MCF 10A (cell line): ENCODE data around the gene FBXW11. TPM values are rescaled to one million over a fixed set of nuclear protein-coding genes. Genes with fewer than 3 reads are reported as not detected.
A peak's percentile ranks its signal among the peaks of the same experiment; 100 is the strongest.

ENCODE experiments used
- BruUV-seq: library from RNA; stranded (reverse); fragments of 400-500 nt; replicated peaks from 2 replicates; lab custom pipeline; 2021; lab: Mats Ljungman, UMichigan
- CTCF ChIA-PET: fragments of 300-600 bp; sonication (Branson Sonifier 250); formaldehyde crosslinking; extraction: SDS; loops from one replicate; lab custom pipeline; 2021; ENCODE audit warnings: antibody characterized with exemption, inconsistent platforms; lab: Yijun Ruan, JAX
- POLR2A ChIA-PET: fragments of 300-600, 350-650 bp; sonication (Branson Sonifier 250); formaldehyde crosslinking; extraction: SDS; loops from one replicate; lab custom pipeline; 2020; ENCODE audit warnings: antibody characterized with exemption, inconsistent platforms; lab: Yijun Ruan, JAX
- DNase-seq: peaks from one replicate; pipeline ENCODE4 v3.0.0-alpha.2; 2018; ENCODE audit not compliant: unreplicated experiment
- H3K27ac Mint-ChIP-seq: one replicate; pipeline ENCODE4 v1.8.0; 2022; ENCODE audit warnings: mild to moderate bottlenecking, low read depth, mixed read lengths; ENCODE audit not compliant: unreplicated experiment
- H3K27me3 Mint-ChIP-seq: one replicate; pipeline ENCODE4 v1.8.0; 2022; ENCODE audit warnings: mixed read lengths; ENCODE audit not compliant: insufficient read depth, unreplicated experiment
- H3K36me3 Mint-ChIP-seq: one replicate; pipeline ENCODE4 v1.8.0; 2022; ENCODE audit warnings: mild to moderate bottlenecking, moderate library complexity, mixed read lengths; ENCODE audit not compliant: insufficient read depth, unreplicated experiment
- H3K4me1 Mint-ChIP-seq: one replicate; pipeline ENCODE4 v1.8.0; 2022; ENCODE audit warnings: mixed read lengths; ENCODE audit not compliant: insufficient read depth, unreplicated experiment
- H3K4me3 Mint-ChIP-seq: one replicate; pipeline ENCODE4 v1.8.0; 2022; ENCODE audit warnings: mild to moderate bottlenecking, moderate library complexity, mixed read lengths; ENCODE audit not compliant: unreplicated experiment
- H3K9me3 Mint-ChIP-seq: one replicate; pipeline ENCODE4 v1.8.0; 2022; ENCODE audit warnings: mixed read lengths; ENCODE audit not compliant: unreplicated experiment
- intact Hi-C: fragments of 100-400 bp; cut with micrococcal nuclease; formaldehyde crosslinking; loops from 2 replicates; pipeline ENCODE4 v1.14.1; 2022
- total RNA-seq: library from RNA; stranded (reverse); gene quantifications from 2 replicates; pipeline ENCODE4 v1.2.3, GENCODE V29; 2022
- TF ChIP-seq, protein P1 (sequence below): fragments of 200-600 bp; IDR thresholded peaks from one replicate; pipeline ENCODE4 v1.8.0; 2022; ENCODE audit warnings: antibody characterized with exemption, mild to moderate bottlenecking; ENCODE audit not compliant: unreplicated experiment

The FBXW11 gene
- total RNA-seq, 1 experiment from 2014 or later: 64.7 TPM

DNA sequence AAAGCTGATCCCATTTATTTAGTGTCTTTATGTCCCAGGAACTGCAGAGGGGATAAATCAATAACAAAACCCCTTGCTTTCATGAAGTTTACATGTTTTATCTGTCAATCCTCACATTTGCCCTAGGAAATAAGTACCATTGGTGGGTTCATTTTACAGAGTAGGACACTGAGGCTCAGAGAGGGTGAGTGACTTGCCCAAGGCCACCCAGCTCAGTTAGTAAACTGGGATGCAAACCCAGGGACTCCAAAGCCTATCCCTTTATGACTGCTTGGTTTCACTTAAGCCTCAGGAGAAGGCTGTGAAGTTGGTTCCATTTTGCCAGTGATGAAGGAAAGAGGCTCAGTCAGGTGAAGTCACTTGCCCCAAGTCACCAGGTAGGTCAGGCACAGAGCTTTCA is 168.9 kb downstream of the FBXW11 start:
- intact Hi-C loops: no loop called here
- Mint-ChIP-seq H3K4me3 (no peak overlapping the region), H3K4me1 (no peaks in the 10 kb centered on the region), H3K9me3 (no peaks in the 10 kb centered on the region), H3K27ac (no peak overlapping the region), H3K36me3 (peaks cover 7% of the 10 kb centered on the region), H3K27me3 (no peaks in the 10 kb centered on the region)
- POLR2A ChIA-PET: interaction anchor here (0.6 to 1.2 kb wide), 2 partner anchors 292 to 362 kb away, joined by 3 to 6 read pairs; no protein-coding TSS in a partner anchor
- BruUV-seq: no TSS peak
- TF ChIP-seq, protein P1, sequence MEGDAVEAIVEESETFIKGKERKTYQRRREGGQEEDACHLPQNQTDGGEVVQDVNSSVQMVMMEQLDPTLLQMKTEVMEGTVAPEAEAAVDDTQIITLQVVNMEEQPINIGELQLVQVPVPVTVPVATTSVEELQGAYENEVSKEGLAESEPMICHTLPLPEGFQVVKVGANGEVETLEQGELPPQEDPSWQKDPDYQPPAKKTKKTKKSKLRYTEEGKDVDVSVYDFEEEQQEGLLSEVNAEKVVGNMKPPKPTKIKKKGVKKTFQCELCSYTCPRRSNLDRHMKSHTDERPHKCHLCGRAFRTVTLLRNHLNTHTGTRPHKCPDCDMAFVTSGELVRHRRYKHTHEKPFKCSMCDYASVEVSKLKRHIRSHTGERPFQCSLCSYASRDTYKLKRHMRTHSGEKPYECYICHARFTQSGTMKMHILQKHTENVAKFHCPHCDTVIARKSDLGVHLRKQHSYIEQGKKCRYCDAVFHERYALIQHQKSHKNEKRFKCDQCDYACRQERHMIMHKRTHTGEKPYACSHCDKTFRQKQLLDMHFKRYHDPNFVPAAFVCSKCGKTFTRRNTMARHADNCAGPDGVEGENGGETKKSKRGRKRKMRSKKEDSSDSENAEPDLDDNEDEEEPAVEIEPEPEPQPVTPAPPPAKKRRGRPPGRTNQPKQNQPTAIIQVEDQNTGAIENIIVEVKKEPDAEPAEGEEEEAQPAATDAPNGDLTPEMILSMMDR: no peak
- DNase-seq: no peak
- CTCF ChIA-PET: interaction anchor here (0.9 to 2.3 kb wide), 3 partner anchors 231 to 419 kb away, joined by 3 to 13 read pairs (median 3); no protein-coding TSS in a partner anchor

DNA sequence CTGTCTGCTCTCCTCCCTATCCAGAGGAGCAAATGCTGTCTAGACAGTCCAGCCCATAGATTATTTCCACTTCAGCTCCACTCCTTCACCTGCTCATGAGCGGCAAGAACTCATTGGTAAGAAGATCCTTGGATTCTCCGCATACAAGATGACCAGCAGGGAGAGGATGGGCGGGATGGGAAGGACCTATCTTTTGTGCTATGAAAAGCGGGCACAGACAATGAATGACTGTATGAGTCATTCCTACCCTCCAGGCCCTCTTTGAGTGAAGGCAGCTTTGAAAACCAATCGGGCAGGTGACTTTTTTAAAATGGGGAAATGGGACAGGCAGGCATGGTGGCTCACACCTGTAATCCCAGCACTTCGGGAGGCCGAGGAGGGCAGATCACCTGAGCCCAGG is 171.4 kb downstream of the FBXW11 start:
- TF ChIP-seq, protein P1: no peak
- no TSS peak for BruUV-seq
- ChIA-PET CTCF (interaction anchor here (1.0 kb wide), 1 partner anchor 15 kb away, joined by 3 read pairs; no protein-coding TSS in a partner anchor), POLR2A (no interaction called here)
- H3K27ac Mint-ChIP-seq: no peak overlapping the region
- H3K4me3 Mint-ChIP-seq: no peak overlapping the region
- intact Hi-C loops: no loop called here
- DNase-seq: peak; percentile 50
- no peaks in the 10 kb centered on the region for H3K27me3 Mint-ChIP-seq
- H3K4me1 Mint-ChIP-seq: no peaks in the 10 kb centered on the region
- peaks cover 15% of the 10 kb centered on the region for H3K9me3 Mint-ChIP-seq
- H3K36me3 Mint-ChIP-seq: peaks cover 7% of the 10 kb centered on the region

DNA sequence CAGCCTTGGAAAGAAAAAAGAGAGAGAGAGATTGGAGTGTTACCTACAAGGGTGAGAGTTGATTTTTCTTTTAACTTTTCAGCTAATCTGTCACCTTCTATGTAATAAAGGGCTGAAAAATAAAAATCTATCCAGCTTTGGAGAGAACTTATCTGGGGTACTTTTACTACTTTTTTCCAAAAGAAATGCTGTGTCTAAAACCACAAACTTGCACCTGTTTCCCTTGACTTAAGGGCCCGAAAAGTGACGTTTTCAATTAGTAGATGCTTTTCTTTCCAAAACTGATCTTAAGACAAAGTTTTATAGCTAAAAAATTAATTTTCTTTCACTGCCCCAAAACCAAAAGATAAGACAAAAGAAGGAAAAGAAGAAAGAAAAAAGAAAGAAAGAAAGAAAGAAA is 172.0 kb downstream of the FBXW11 start:
- H3K4me1 Mint-ChIP-seq: no peaks in the 10 kb centered on the region
- no TSS peak for BruUV-seq
- ChIA-PET CTCF (interaction anchor here (0.7 to 1.4 kb wide), 4 partner anchors 15 to 492 kb away, joined by 3 to 6 read pairs (median 4); partner anchors contain the start of gene FGF18), POLR2A (no interaction called here)
- peaks cover 15% of the 10 kb centered on the region for H3K9me3 Mint-ChIP-seq
- H3K27me3 Mint-ChIP-seq: no peaks in the 10 kb centered on the region
- H3K27ac Mint-ChIP-seq: no peak overlapping the region
- peaks cover 7% of the 10 kb centered on the region for H3K36me3 Mint-ChIP-seq
- no peak overlapping the region for H3K4me3 Mint-ChIP-seq
- intact Hi-C loops: no loop called here
- TF ChIP-seq, protein P1: no peak
- DNase-seq: no peak

DNA sequence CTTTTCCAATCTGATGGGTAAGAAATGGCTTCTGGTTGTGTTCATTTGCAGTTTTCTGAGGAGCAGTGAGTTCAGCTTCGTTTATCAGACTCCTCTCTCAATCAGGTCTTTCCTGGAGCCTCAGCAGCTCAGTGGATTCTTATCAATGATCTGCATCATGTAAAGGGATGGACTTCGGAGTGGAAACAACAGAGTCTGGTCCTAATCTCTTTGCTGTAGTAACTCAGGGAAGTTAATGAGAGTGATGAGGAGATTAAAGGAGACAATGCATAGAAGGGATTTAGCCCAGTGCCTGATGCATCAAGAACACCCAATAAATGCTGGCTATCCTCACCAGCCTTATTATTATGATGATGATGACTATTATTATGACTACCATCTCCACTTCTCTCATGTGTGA is 173.7 kb downstream of the FBXW11 start:
- POLR2A ChIA-PET: interaction anchor here (0.9 kb wide), 1 partner anchor 12 kb away, joined by 4 read pairs; no protein-coding TSS in a partner anchor
- no peak for DNase-seq
- no peak overlapping the region for H3K4me3 Mint-ChIP-seq
- BruUV-seq: no TSS peak
- H3K27me3 Mint-ChIP-seq: no peaks in the 10 kb centered on the region
- H3K36me3 Mint-ChIP-seq: peaks cover 7% of the 10 kb centered on the region
- TF ChIP-seq, protein P1: no peak
- CTCF ChIA-PET: interaction anchor here (0.6 kb wide), 1 partner anchor 1199 kb away, joined by 3 read pairs; no protein-coding TSS in a partner anchor
- H3K27ac Mint-ChIP-seq: no peak overlapping the region
- H3K4me1 Mint-ChIP-seq: no peaks in the 10 kb centered on the region
- intact Hi-C loops: no loop called here
- peaks cover 15% of the 10 kb centered on the region for H3K9me3 Mint-ChIP-seq
